ENCODE data around the gene IARS2.

IARS2 gene

DNA sequence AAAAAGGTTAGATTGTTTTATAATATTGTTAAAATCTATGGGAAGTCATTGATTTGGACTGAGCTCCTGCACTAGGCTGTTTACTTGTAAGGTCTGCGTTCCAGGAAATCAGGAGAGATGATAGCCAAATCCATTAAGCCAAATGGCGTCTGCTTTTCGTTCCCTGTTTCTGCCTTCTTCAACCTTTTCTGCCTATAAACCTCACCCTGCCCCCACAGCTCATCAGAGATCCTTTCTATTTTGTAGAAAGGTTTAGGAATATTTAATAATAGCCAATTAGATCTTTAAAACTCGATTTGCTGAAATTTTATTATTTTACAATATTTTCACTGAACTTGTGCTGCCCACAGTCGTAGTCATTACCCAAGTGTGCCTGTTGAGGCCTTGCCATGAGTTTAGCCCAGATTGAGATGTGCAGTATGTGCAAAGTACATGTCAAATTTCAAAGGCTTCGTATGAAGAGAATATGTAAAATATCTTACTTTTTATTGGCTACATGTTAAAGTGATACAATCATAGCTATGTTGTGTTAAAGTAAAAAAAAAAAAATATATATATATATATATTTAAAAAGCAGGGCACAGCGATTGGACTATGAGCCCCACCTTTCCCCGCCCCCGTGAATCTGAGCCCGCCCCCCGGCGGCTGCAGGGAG is 444 bp upstream of the IARS2 start:
- TF ChIP-seq, protein P1, sequence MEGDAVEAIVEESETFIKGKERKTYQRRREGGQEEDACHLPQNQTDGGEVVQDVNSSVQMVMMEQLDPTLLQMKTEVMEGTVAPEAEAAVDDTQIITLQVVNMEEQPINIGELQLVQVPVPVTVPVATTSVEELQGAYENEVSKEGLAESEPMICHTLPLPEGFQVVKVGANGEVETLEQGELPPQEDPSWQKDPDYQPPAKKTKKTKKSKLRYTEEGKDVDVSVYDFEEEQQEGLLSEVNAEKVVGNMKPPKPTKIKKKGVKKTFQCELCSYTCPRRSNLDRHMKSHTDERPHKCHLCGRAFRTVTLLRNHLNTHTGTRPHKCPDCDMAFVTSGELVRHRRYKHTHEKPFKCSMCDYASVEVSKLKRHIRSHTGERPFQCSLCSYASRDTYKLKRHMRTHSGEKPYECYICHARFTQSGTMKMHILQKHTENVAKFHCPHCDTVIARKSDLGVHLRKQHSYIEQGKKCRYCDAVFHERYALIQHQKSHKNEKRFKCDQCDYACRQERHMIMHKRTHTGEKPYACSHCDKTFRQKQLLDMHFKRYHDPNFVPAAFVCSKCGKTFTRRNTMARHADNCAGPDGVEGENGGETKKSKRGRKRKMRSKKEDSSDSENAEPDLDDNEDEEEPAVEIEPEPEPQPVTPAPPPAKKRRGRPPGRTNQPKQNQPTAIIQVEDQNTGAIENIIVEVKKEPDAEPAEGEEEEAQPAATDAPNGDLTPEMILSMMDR (IDR thresholded peaks at IDR 0.05): no peak

DNA sequence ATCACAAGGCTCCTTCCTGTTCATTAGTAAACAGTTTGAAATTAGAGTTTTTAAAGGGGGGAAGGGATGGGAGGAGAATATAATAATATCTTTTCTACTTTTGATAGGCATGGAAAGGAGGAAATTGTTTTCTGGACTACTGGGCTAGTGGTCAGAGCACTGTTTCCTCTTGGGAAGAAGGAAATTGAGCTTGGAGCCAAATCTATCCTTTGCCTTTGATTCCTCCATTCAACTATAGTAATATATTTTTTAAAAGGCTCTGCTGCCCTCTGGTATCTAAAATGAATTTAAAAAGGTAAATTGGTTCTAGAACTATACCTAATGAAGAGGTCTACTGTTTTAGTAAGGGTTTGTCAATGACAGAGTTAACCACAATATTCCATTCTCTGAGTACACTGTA is 5.9 kb downstream of the IARS2 start:
- TF ChIP-seq, protein P1 (IDR thresholded peaks at IDR 0.05): no peak

DNA sequence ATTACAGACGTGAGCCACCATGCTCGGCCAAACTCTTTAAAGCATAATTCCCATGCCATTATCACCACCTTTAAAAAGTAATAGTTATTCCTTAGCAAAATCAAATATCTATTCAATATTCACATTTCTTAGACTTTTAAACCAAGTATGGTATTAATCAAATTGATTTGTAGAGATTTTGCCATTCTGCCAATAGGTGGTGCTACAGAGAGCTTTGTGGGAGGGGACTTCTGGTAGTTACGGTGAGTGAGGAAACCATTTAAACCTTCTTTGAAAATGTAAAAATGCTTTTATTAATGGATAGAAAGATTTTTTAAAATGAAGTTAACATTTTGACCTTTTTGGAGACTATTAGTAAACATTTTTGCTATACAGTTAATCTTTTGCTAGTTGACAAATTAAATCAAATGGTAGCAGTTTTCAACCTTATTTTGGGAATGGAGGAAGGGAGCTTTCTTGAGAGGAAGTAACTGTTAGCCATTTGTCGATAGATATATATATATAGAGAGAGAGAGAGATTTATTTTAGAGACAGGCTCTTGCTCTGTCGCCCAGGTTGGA is 19.3 kb downstream of the IARS2 start:
- TF ChIP-seq, protein P1 (IDR thresholded peaks at IDR 0.05): peak; percentile 79

DNA sequence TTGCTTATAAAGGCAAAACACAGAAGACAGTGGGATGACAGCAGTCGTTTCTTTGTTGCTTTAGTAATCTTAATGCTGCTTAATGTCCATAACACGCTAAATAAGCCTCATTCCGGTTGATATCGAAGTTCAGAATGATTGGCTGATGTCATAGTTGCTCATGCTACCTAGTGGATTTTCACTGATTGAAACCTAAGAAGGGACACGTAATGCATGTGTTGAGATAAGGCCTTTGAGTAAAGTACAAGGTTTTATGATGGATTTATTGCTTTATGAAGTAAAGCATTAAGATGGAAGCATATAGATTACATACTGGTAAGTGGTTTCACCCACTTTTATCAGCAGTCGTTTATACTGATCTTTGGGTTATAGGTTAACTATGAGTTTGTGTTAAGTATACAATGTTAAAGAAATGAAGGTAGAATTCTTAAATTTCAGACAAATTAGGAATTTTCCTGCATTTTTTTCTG is 25.1 kb downstream of the IARS2 start:
- TF ChIP-seq, protein P1 (IDR thresholded peaks at IDR 0.05): no peak

DNA sequence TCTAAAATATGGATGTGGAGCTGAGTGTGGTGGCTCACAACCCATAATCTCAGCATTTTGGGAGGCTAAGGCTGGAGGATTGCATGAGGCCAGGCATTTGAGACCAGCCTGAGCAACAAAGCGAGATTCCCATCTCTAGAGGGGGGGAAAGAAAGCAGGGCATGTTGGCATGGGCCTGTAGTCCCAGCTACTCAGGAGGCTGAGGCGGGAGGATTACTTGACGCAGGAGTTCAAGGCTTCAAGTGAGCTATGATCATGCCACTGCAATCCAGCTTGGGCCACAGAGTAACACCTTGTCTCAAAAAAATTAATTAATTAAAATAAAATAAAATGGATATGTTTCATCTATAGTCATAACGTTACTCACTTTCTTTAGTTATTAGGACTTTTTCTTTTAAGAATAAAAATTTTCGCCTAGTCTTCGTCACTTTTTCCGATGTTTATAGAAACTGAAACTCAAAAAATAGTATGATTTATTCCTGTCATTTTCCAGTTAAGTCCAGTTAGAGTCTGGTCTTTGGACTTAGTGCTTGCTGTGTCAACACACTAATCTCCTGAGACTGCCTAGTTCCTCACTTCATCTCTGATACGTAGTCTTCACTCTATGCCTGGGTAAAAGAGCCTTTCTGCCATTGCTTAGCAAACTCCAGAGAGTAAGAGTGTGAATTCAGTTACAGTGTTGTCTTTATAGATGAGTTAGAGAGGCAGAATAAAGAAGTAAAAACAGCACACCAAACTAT is 28.0 kb downstream of the IARS2 start:
- TF ChIP-seq, protein P1 (IDR thresholded peaks at IDR 0.05): no peak

DNA sequence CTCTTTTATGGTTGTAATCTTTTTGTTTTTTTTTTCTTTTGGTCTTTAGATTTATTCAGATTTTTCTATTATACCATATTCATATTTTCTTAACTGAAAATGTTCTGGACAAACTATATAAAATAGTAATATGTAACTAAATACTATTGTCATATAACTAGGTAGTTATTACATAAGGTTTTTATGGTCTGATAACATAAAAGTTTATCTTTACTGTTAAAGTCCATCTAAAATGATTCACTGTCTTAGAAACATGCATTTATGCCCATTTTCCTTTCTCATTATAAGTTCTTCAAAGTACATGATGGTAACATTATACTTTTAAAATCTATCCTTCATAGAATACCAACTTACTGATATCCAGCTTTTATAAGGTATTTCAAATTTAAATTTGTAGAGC is 29.1 kb downstream of the IARS2 start:
- TF ChIP-seq, protein P1 (IDR thresholded peaks at IDR 0.05): no peak

DNA sequence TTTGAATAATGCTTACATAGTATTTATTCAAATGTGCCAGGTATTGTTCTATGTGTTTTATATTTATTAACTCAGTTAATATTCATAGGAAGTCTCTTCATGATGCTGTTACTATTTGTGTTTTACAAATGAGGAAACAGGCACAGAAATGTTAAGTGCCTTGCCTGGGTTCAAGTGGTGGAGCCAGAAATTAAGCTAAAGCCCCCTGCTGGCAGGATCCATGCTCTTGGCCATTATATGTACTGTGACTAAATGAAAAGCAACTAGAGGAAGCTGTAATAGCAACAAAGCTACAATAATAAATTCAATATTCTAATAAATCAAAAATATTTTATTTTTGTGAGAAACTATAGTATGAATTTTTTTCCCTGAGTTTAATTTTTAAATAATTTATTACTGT is 30.0 kb downstream of the IARS2 start:
- TF ChIP-seq, protein P1 (IDR thresholded peaks at IDR 0.05): peak; percentile 46

Data from LNCAP (cell line).